HG02623 (cell line): ENCODE results near the gene CHST15.
"Not testable (repeated sequence)": the region's sequence is repeated elsewhere in the genome, so short reads cannot be mapped to it uniquely, and the experiment has no call there.

Source experiments
- ATAC-seq: cut with Tn5 transposase; IDR thresholded peaks from one replicate; pipeline ENCODE4 v1.9.1; 2021; ENCODE audit warnings: moderate library complexity; ENCODE audit not compliant: unreplicated experiment

Gene CHST15

DNA sequence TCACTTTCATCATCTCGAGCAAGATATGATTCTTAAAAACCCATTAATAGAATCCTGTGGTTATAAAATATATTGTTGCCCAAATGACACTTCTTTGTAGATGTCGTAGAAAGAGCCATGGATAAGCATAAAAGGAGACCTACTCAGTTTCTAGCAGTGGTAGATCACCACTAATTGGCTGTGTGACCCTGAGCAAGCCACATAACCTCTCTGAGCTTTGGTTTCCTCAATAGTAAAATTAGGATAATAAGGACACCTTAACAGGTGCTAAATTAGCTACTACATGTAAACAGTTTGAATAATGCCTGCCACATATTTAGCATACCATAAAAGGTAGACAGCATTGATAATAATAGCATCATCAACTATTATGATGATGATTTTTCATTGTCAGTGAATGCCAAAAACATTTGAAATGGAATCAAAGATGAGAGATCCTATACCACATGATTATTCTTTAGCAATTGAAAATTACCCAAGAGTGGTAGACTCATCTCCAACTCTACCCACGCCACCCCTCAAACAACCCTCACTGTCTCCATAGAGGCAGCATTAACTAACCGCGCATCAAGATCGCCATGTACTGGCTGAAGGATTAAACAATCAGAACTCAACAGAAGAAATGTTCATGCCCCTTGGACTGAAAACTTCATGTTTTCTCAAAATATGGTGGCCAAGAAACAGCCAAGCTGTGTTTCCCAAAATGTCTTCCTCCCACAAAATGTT is 45.8 kb downstream of the CHST15 start:
- ATAC-seq, result no peak

DNA sequence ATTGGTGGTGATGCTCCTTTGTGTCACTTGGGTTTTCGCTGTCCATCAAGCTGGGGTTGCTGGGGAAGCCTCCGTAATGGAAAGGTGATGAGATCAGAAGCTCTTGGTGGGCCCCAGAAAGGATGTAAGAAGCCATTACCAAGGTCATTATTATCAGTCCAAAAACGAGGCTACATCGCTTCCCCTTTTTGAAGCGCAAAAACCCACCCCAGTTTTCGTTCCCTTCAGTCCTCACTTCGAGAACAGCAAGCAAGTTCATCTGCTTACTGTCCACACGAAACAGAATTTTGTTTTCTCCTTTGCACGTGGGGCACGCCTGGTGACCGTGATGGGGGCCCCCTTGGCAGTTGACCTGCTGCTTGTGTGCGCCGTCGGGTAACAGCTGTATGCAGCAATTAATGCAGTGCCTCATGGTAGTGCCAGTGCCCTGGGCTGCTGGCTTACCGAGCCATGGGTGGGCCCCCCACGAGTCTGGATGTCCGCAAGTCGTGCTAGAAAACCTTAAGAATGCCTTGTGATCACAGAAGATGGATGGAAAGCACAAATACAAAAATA is 47.5 kb downstream of the CHST15 start:
- no peak for ATAC-seq

DNA sequence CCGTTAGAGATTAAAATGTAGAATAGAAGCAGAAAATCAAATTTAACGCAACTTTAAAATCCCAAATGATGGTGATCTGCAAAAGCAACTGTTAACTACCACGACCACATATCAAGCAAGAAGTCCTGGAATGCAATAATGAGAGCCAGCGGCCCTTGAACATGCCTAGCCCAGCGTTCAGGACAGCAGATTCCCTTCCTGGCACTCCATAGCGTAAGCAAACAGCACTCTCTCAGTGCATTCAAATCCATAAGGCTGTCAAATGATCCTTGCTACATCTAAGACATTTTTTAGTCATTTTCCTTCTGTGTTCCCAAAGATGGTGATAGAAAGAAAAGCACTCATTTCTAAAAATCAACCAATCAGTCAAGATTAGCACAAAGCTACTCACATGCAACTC is 48.1 kb downstream of the CHST15 start:
- no peak for ATAC-seq

DNA sequence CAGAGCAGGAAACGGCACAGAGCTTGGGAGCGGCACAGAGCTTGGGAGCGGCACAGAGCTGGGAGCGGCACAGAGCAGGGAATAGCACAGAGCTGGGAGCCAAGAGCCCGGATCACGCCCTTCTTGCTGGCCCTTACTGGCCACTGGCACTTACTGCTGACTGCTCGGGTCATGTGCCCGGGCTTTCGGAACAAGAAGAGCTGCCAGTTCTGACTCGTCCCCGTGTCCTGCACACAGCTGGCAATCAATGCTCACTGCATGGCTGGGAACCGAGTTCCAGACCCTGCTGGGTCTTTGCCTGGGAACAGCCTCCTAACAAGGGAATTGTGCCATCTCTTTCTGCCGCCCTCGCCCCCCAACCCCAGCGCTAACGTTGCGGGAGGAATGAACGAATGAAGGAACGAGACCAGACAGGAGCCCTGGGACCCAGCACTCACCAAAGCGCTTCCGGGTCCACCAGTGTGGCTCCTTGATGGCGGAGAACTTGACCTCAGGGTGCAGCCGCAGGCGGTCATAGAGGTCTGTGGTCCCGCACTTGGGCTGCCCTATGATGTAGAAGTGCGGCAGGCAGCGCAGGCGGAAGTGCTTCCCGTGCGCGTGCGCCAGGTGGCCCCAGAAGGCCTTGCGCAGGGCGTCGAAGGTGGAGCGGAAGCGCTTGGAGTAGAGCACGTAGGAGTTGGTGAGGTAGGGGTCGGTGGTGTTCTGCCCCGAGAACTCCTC is 49.1 kb downstream of the CHST15 start:
- ATAC-seq, result no peak

DNA sequence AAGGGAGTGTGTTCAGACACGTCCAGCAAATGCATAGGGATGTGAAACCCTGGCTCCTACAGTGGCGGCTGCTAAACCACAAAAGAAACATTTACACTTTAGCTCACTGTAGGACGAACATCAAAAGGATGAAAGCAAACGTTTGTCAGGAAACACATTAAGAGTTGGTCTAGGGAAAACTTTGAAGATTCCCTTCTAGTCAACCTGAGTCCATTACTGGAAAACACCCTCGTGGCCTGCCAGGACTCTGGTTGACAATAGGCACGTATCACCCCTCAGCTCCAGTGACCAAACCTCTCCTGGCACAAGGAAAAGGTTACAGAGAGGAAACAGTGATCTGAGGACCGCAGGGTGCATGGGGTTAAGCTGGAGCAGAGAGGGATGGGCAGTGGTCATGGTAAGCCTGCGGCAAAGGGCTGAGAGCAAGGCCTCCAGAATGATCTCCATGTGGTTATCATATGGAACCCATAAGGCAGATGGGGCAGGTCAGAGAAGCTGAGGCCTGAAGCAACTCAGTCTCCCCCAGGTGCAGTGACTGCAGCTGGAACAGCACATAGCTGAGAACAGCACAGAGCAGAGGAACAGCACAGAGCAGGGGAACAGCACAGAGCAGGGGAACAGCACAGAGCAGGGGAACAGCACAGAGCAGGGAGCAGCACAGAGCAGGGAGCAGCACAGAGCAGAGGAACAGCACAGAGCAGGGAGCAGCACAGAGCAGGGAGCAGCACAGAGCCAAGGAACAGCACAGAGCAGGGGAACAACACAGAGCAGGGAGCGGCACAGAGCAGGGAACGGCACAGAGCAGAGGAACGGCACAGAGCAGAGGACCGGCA is 49.9 kb downstream of the CHST15 start:
- ATAC-seq, result peak; percentile 72

DNA sequence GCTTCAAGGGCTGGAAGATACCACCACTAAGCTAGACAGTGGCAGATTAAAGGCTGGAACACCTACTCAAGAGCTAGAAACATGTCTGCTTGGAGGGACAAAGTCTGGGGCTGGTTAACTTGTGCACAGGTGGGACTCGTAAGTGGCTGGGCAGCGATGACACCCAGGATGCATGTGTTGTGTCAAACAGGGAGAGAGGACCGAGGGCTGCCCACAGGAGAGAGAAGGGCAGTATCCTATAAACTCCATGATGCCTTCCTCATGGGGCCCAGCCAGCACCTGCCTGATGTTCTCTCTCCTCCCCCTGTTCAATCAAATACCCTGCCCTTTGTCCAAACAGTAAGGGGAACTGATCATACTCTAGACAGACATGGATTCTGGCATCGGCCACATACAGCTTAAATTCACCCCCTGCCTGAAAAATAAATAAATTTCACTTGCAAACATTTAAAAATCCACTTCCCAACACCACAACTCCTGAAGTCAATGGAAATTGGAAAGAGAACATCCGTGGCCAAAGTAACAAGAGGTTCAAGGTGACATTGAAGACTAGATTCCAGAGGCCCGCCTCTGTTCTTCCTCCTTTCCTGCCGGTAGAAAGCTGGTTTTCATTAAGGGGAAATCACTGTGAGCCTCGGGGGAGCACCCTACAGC is 50.6 kb downstream of the CHST15 start:
- no peak for ATAC-seq

DNA sequence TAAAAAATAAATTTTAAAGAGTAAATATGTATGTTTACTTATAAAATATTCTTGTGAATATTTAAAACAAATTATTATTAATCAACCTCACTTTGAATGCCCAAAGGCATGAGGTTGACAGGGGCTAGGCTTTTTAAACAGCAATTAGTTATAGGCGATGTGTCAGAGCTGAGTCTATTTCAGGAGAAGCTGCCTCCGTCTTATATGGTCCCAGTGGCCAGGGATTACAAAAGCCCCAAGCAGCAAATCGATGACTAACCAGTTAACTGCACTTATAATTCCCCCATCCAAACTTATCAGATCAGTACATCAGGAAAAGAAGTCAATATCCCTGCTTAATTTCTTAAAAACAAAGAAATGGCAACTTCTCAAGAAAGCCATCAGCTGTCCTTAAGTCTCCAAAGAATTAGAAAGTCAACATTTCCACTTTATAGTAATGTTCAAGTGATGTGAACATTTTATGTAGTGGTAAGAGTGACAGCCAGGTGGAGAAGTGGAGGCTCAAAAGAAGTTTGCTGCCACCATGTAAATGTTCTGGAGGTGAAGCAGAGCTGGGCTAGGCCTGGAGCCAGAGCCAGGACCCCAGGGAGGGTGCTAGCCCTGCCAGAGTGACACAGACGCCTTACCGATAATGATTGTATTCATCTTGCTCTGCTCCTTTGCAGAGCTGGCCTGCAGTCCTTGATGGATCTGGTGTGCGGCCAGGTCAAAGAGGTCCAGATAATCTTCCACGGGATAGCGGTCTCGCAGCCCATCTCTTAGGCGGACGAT is 51.5 kb downstream of the CHST15 start:
- no peak for ATAC-seq

DNA sequence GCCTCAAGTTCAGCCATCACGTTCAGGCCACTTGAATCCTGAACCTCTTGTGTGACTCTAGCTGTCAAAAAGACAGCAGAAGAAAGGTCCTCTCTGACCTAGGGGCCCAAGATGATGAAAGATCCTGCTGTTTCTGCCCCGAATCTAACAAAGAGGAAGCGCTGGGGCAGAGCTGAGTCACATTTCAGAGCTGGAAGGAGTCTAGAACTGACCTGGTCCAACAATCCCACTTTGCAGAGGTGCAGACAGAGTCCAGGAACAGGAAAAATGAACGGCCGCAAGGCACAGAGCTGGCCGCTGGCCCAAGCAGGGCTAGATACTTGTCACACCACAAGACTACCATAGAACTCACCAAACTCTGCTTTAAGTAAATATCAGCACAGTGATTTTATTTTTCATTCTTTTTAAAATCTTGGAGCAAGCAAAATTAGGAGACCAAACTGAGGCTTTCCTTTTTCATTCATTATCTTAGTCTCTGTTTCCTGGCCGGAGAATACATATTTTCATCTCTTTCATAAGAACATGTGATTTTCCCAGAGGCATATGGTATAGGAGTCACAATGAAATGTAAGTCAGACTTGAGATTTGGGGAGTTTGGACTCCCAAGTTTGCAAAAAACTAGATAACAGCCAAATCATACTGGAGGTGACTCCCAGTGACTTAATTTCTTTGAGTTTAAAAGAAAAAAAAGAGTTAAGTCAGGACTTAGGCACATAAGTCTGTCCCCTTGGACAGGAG is 52.8 kb downstream of the CHST15 start:
- no peak for ATAC-seq

DNA sequence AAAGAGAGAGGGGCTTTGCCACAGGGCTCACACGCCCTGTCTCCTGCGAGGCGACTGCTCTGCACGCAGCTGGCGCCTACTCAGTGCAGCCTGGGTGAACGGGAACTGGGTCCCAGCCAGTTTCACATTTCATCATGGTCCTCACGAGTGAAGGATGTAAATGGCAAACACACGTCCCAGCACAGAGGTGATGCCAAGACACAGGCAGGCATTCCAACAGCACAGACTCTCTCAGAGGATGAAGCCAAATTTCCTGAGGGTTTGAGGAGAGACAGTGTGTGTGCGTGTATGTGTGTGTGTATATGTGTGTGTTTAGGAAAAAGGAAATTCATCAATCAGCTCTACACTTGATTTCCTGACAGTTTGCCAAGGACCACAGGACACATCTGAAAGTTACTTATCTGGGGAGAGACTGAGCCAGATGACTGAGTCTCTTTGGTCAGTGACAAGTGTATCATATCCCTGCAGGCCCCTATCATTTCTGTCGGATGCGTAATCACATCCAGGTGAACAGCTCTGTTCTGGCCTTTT is 53.9 kb downstream of the CHST15 start:
- no peak for ATAC-seq

DNA sequence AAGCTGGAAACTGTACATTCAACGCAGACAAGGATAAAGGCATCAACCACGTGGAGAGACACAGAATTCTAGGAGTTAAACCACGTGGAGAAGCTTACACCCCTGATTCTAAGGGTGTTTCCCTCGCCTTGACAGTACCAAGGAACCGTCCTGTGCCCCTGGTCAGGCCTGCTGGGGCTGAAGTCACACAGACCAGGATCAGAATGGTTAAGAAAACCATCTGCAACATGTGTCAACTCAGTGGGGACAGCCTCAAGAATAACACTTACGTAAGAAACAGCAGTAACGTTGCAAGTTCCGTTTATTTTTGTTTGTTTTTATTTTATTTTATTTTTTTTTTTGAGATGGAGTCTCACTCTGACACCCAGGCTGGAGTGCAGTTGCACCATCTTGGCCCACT is 55.6 kb downstream of the CHST15 start:
- no peak for ATAC-seq

DNA sequence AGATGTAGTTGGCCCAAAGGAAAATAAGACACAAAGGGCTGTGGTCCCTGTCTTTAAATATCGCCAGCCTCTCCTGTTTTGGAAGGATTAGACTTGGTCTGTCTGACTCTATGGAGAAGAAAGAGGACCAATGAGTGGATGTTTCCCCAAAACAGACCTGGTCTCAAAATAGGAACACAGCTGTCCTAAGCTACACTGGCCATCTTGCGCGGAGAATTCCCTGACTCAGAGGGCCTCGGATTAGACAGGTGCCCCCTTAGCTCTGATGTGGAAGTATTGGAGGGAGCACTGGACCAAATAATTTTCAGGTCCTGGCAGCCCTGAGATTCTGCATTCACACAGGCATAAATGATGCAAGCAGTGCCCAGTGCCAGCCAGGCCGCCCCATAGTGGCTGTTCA is 56.1 kb downstream of the CHST15 start:
- no peak for ATAC-seq

DNA sequence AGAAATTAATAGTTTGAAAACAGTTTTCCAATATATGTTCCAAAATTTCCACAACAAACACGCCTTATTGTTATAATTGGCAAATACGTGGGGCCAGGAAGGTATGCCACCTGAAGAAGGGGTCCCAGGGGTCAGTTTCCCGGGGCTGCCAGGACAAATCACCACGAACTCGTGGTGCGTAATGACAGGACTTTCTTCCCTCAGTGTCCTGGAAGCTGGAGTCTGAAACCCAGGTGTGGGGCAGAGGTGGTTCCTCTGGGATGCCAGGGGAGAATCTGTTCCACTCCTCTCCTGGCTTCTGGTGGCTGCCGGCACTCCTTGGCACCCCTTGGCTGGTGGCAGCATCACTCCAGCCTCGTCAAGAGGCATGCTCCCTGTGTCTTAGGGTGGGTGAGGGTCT is 56.7 kb downstream of the CHST15 start:
- no peak for ATAC-seq

DNA sequence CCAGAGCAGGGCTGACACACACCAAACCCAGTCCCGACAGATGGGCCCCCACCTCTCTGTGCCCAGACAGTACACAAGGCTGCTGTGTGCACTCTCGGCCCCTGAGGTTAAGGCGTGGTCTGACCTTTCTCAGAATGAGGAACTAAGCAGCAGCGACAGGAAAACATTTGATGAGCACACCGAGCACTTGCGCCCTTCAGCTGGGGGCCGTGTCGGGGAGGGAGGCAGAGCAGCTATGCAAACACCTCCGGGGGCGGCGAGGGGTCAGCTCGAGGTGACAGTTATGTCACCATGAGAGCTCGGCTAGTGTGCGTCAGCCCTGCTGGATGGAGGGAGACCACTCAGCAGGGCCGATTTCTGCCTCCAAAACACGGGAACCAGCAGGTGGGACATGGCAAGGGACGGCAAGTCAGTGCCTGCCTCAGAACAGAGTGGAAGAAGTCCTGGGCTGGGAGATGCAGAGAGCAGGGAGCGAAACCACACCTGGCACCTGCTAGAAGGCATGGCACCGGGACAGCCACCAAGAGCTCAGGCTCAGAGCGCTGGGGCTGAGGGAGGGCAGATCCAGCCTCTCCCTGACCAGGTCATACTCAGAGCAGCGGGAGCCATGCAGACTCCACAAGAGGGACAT is 57.4 kb downstream of the CHST15 start:
- peak; percentile 98 for ATAC-seq

DNA sequence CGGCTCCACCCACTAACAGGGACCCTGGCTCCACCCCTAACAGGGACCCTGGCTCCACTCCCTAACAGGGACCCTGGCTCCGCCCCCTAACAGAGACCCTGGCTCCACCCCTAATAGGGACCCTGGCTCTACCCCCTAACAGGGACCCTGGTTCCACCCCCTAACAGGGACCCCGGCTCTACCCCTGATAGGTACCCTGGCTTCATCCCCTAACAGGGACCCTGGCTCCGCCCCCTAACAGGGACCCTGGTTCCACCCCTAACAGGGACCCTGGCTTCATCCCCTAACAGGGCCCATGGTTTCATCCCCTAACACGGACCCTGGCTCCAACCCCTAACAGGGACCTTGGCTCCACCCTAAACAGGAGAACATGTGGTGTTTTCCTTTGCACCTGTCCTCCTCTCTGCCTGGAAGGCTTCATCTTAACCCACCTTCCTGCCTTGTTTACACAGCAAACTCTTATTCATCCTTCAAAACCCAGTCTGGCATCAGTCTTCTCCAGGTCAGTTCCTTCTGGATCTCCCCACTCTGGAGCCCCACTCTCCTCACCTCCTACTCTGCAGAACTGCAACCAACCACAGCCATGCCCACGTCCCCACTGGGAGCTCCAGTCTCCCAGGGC is 58.0 kb downstream of the CHST15 start:
- ATAC-seq, result no peak

DNA sequence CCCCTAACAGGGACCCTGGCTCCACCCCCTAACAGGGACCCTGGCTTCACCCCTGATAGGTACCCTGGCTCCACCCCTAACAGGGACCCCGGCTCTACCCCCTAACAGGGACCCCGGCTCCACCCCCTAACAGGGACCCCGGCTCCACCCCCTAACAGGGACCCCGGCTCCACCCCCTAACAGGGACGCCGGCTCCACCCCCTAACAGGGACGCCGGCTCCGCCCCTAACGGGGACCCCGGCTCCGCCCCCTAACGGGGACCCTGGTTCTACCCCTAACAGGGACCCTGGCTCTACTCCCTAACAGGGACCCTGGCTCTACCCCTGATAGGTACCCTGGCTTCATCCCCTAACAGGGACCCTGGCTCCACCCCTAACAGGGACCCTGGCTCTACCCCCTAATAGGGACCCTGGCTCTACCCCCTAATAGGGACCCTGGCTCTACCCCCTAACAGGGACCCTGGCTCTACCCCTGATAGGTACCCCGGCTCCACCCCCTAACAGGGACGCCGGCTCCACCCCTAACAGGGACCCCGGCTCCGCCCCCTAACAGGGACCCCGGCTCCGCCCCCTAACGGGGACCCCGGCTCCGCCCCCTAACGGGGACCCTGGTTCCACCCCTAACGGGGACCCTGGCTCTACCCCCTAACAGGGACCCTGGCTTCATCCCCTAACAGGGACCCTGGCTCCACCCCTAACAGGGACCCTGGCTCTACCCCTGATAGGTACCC is 58.7 kb downstream of the CHST15 start:
- not testable (repeated sequence) for ATAC-seq

DNA sequence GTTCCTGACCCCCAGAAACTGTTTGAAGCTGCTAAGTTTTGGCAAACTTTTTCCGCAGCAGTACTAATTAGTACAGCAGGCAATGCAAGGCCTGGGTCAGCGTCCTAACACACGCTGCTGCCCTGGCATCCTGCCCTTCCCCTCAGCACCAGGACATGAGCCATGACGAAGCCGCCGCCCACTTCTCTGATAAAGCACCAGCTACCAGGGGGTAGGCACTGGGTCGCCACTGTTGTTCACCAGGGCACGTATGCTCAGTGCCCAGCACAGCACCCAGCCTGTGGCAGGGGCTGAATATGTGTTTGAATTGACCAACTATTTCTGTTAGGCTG is 59.5 kb downstream of the CHST15 start:
- no peak for ATAC-seq

DNA sequence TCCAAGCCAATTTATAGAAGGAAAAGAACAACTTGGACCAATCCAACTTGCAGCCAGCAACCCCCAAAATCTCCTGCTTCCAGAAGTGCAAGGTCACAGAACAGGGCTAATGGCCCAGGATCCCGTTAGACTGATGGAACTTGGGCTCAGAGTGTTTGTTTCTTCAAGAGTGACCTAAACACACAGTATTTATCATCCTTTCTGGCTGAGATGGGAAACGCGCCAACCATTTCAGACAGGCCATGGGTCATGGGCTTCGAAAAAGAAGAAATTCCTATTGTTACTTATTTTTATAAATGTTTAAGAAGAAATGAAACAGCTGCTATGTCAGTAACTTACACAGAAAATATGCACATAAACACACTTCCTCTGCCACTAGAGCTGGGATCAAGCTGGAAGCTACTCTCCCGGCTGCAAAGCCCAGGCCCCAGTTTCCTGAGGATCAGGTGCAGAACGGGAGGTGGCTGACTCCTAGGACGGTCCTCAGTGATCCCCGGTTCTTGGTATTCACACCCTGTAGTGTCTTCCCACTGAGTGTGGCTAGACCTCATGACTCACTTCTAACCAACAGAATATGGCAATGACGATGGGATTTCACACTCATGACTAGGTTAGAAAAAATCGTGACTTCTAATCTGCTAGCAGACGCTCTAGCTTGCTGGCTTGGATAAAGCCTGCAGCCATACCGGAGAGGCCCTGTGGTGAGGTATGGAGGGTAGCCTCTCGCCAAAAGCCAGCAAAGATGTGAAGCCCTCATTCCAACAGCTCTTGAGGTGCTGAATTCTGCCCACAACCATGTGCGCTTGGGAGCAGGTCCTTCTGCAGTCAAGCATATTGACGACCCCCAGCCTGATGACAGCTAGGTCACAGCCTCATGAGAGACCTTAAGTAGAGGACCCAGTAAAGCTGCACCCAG is 60.2 kb downstream of the CHST15 start:
- no peak for ATAC-seq
